DOHH2 (cell line): ENCODE results near the gene MYO10.

ENCODE experiments used
- EZH2phosphoT487 ChIP-seq: fragments of 200-600 bp; sonication (generic); IDR thresholded peaks from 2 replicates; pipeline ENCODE4 v1.6.1; 2017; ENCODE audit warnings: borderline replicate concordance, mild to moderate bottlenecking, antibody characterized with exemption, low read length, moderate library complexity, mixed read lengths
- TF ChIP-seq, protein P1 (sequence below): fragments of 200-600 bp; sonication (generic); IDR thresholded peaks from one replicate; pipeline ENCODE4 v1.5.1; 2014; ENCODE audit warnings: antibody characterized with exemption, mild to moderate bottlenecking, low read depth, low read length; ENCODE audit not compliant: poor library complexity, severe bottlenecking

DNA sequence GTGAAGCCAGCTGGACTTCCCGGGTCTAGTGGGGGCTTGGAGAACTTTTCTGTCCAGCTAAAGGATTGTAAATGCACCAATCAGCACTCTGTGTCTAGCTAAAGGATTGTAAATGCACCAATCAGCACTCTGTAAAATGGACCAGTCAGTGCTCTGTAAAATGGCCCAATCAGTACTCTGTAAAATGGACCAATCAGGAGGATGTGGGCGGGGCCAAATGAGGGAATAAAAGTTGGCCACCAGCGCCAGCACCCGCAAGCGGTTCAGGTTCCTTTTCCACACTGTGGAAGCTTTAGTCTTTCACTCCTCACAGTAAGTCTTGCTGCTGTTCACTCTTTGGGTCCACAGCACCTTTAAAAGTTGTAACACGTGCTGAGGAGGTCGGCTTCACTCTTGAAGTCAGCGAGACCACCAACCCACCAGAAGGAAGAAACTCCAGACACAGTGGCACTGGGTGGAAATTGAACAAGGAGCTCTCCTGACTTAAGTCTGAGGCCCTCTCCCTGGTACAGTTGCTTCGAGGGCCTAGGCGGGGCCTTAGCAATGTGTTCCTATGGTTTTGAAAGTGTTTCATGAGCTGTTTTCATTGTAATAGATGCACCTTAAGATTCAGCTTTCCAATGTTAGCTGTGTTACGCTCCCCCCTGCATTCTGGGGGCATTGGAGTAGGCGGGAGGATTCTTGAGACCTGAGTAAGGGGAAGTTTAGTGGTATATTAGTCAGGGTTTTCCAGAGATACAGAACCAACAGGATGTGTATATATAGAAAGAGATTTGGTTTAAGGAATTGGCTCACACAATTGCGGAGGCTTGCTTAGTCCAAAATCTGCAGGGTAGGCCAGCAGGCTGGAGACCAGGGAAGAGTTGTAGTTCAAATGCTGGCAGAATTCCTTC, 21.5 kb upstream of the MYO10 start:
- no peak for TF ChIP-seq EZH2phosphoT487
- TF ChIP-seq, protein P1, sequence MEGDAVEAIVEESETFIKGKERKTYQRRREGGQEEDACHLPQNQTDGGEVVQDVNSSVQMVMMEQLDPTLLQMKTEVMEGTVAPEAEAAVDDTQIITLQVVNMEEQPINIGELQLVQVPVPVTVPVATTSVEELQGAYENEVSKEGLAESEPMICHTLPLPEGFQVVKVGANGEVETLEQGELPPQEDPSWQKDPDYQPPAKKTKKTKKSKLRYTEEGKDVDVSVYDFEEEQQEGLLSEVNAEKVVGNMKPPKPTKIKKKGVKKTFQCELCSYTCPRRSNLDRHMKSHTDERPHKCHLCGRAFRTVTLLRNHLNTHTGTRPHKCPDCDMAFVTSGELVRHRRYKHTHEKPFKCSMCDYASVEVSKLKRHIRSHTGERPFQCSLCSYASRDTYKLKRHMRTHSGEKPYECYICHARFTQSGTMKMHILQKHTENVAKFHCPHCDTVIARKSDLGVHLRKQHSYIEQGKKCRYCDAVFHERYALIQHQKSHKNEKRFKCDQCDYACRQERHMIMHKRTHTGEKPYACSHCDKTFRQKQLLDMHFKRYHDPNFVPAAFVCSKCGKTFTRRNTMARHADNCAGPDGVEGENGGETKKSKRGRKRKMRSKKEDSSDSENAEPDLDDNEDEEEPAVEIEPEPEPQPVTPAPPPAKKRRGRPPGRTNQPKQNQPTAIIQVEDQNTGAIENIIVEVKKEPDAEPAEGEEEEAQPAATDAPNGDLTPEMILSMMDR = no peak
